PC-9 (cell line): ENCODE measurements around the gene TSPOAP1. TPM values are rescaled to one million over a fixed set of nuclear protein-coding genes. Genes with fewer than 3 reads are reported as not detected.

Experiments used
- BruUV-seq: library from RNA; stranded (reverse); fragments of 400-500 nt; replicated peaks from 2 replicates; lab custom pipeline; 2021; lab: Mats Ljungman, UMichigan
- CTCF ChIA-PET: fragments of 300-600 bp; sonication (Branson Sonifier 250); formaldehyde crosslinking; loops from one replicate; lab custom pipeline; 2022; ENCODE audit warnings: antibody characterized with exemption; lab: Charles Lee
- POLR2A ChIA-PET: fragments of 300-600 bp; sonication (Branson Sonifier 250); formaldehyde crosslinking; loops from one replicate; lab custom pipeline; 2022; ENCODE audit warnings: antibody characterized with exemption; ENCODE audit not compliant: unreplicated experiment; lab: Charles Lee
- DNase-seq, 2 experiments: peaks; one replicate each; pipeline versions ENCODE4 v3.0.0 to v3.0.0-alpha.2; 2015 to 2022; ENCODE audit warnings: mixed read lengths in 1 of 2
- H2AFZ ChIP-seq: fragments of 200-600 bp; sonication (generic); 2 replicates; pipeline ENCODE4 v1.8.1; 2017; ENCODE audit warnings: antibody characterized with exemption
- H3F3A ChIP-seq: fragments of 200-600 bp; sonication (generic); 2 replicates; pipeline ENCODE4 v1.8.1; 2017; ENCODE audit warnings: antibody characterized with exemption, mild to moderate bottlenecking, low read depth; ENCODE audit not compliant: insufficient read depth
- H3K27ac ChIP-seq: fragments of 200-600 bp; sonication (generic); 2 replicates; pipeline ENCODE4 v1.6.1; 2016; ENCODE audit warnings: mixed run types
- H3K27me3 ChIP-seq: fragments of 200-600 bp; sonication (generic); 2 replicates; pipeline ENCODE4 v1.6.1; 2016; ENCODE audit warnings: low read depth, mixed run types; ENCODE audit not compliant: insufficient read depth
- H3K36me3 ChIP-seq: fragments of 200-600 bp; sonication (generic); 2 replicates; pipeline ENCODE4 v1.6.1; 2016; ENCODE audit warnings: low read depth, mixed run types
- H3K4me1 ChIP-seq: fragments of 200-600 bp; sonication (generic); replicated peaks from 2 replicates; pipeline ENCODE4 v1.6.1; 2016; ENCODE audit warnings: mixed run types; ENCODE audit not compliant: insufficient read depth
- H3K4me2 ChIP-seq: fragments of 200-600 bp; sonication (generic); 2 replicates; pipeline ENCODE4 v1.6.1; 2017; ENCODE audit warnings: mixed run types
- H3K4me3 ChIP-seq: fragments of 200-600 bp; sonication (generic); 2 replicates; pipeline ENCODE4 v1.6.1; 2016; ENCODE audit warnings: mixed run types
- H3K79me2 ChIP-seq: fragments of 200-600 bp; sonication (generic); 2 replicates; pipeline ENCODE4 v1.6.1; 2017; ENCODE audit warnings: low read depth, mixed run types
- H3K9me2 ChIP-seq: fragments of 200-600 bp; sonication (generic); 2 replicates; pipeline ENCODE4 v1.8.1; 2017; ENCODE audit warnings: mild to moderate bottlenecking; ENCODE audit not compliant: insufficient read depth
- H3K9me3 ChIP-seq: fragments of 200-600 bp; sonication (generic); 2 replicates; pipeline ENCODE4 v1.8.1; 2016; ENCODE audit warnings: low read depth; ENCODE audit not compliant: insufficient read depth
- H4K20me1 ChIP-seq: fragments of 200-600 bp; sonication (generic); 2 replicates; pipeline ENCODE4 v1.8.1; 2017; ENCODE audit not compliant: insufficient read depth
- CTCF ChIP-seq: fragments of 200-600 bp; sonication (generic); conservative IDR thresholded peaks from 2 replicates; pipeline ENCODE4 v1.6.1; 2017; ENCODE audit warnings: mixed run types, antibody characterized with exemption, mild to moderate bottlenecking, moderate library complexity
- EZH2 ChIP-seq: fragments of 200-600 bp; sonication (generic); IDR thresholded peaks from 2 replicates; pipeline ENCODE4 v1.8.0; 2017; ENCODE audit warnings: antibody characterized with exemption, low read depth
- intact Hi-C: fragments of 100-400 bp; cut with micrococcal nuclease; formaldehyde crosslinking; loops from one replicate; pipeline ENCODE4 v1.10.0; 2022; ENCODE audit not compliant: unreplicated experiment
- total RNA-seq: library from RNA; stranded (reverse); gene quantifications from 2 replicates; pipeline ENCODE4 v1.2.3, GENCODE V29; 2021

The TSPOAP1 gene
- total RNA-seq, 1 experiment from 2014 or later = 0.15 TPM

- Histone ChIP-seq H3K4me2 (no peak overlapping the region), H2AFZ (no peak overlapping the region), H3K9me2 (no peaks in the 10 kb centered on the region), H3K4me1 (peaks cover 9% of the 10 kb centered on the region), H3K9me3 (no peaks in the 10 kb centered on the region), H3K79me2 (no peaks in the 10 kb centered on the region), H3K27ac (no peak overlapping the region), H3K4me3 (no peak overlapping the region), H4K20me1 (no peaks in the 10 kb centered on the region), H3F3A (peaks cover 6% of the 10 kb centered on the region), H3K36me3 (no peaks in the 10 kb centered on the region), H3K27me3 (0 out of 2 replicates have a peak, but pooled peaks cover 4% of the 10 kb centered on the region)
- ChIA-PET CTCF (no interaction called here), POLR2A (no interaction called here)
- TF ChIP-seq CTCF (no peak), EZH2 (no peak)
- no TSS peak for BruUV-seq
- intact Hi-C loops = no loop called here
- DNase-seq = no peak
Measured at GRCh38 chr17:58357312-58358297, 29.0 kb upstream of the TSPOAP1 start.

- no peaks in the 10 kb centered on the region for H4K20me1 ChIP-seq
- DNase-seq = no peak
- intact Hi-C loops = no loop called here
- no peaks in the 10 kb centered on the region for H3K9me3 ChIP-seq
- CTCF ChIA-PET = no interaction called here
- H2AFZ ChIP-seq = no peak overlapping the region
- peaks cover 7% of the 10 kb centered on the region for H3K79me2 ChIP-seq
- H3K4me1 ChIP-seq = peaks cover 11% of the 10 kb centered on the region
- no peak overlapping the region for H3K27ac ChIP-seq
- H3K4me3 ChIP-seq = no peak overlapping the region
- POLR2A ChIA-PET = interaction anchor here (1.0 kb wide), 1 partner anchor 1182 kb away, joined by 3 read pairs; no protein-coding TSS in a partner anchor
- no peak overlapping the region for H3K4me2 ChIP-seq
- H3F3A ChIP-seq = peaks cover 9% of the 10 kb centered on the region
- no peaks in the 10 kb centered on the region for H3K9me2 ChIP-seq
- BruUV-seq = no TSS peak
- H3K36me3 ChIP-seq = no peaks in the 10 kb centered on the region
- H3K27me3 ChIP-seq = 0 out of 2 replicates have a peak, but pooled peaks cover 4% of the 10 kb centered on the region
- TF ChIP-seq EZH2 (no peak), CTCF (no peak)
Measured at GRCh38 chr17:58356231-58356630, 27.6 kb upstream of the TSPOAP1 start.

GRCh38 chr17:58354541-58355216 is 26.1 kb upstream of the TSPOAP1 start:
- Histone ChIP-seq H2AFZ (no peak overlapping the region), H3K4me1 (peaks cover 16% of the 10 kb centered on the region), H3K36me3 (no peaks in the 10 kb centered on the region; the same call in 1 of the 2 replicates), H4K20me1 (no peaks in the 10 kb centered on the region), H3K27me3 (0 out of 2 replicates have a peak, but pooled peaks cover 4% of the 10 kb centered on the region), H3K79me2 (peaks cover 14% of the 10 kb centered on the region), H3K4me2 (no peak overlapping the region), H3K9me3 (no peaks in the 10 kb centered on the region), H3F3A (peaks cover 9% of the 10 kb centered on the region), H3K4me3 (no peak overlapping the region), H3K9me2 (no peaks in the 10 kb centered on the region), H3K27ac (no peak overlapping the region)
- ChIA-PET CTCF (no interaction called here), POLR2A (no interaction called here)
- no peak for TF ChIP-seq EZH2
- TF ChIP-seq CTCF = no peak
- BruUV-seq = no TSS peak
- no peak for DNase-seq
- intact Hi-C loops = no loop called here
